GM18867 (cell line): ENCODE data around the gene XYLT2.

ENCODE experiments used
- ATAC-seq: cut with Tn5 transposase; IDR thresholded peaks from one replicate; pipeline ENCODE4 v1.9.1; 2021; ENCODE audit warnings: mild to moderate bottlenecking, moderate library complexity; ENCODE audit not compliant: unreplicated experiment

Gene XYLT2

DNA sequence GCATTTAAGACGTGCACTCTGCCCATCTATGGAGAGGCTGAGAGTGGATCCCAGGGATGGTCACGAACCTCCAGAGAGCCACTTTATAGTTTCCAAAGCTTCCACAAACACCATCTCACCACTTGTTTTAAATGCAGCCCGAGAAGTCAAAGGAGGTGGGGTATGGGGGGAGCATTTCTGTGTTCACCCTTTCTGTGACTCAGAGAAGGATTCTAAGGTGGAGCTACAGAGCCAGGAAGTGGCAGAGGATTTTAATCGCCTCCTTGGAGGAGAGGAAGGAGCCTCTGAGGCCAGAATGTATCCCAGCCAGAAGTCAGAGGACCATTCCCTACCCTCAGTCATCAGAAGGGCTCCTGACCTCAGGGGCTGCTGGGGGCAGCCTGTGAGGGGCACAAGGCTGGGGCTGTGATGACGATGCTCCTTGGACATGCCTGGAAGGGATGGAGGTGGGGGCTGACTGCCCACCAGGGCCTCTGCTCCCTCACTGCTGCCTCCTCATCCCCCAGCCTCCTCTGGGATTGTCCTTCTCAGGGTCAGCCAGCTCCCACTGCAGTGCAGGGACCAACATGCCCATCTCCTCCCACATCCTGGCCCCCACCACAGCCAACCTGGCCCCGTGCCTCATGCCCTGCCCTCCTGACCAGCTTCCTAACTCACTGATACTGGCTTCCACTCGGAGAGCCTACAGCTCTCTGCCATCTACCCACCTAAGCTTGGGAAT is 2.8 kb downstream of the XYLT2 start:
- ATAC-seq = no peak

DNA sequence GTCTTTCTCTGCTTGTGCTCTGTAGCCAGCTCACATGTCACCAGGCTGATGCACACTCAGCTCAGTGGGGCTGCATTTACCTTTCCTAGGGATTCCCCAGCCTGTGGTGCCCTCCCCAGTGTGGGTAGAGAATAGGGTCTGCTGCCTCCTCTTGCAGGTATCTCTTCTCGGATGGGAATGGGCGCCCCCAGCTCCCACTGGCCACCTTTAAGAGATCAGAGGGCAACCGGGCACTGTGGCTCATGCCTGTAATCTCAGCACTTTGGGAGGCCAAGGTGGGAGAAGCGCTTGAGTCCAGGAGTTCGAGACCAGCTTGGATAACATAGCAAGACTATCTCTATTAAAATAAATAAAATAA is 3.3 kb downstream of the XYLT2 start:
- no peak for ATAC-seq

DNA sequence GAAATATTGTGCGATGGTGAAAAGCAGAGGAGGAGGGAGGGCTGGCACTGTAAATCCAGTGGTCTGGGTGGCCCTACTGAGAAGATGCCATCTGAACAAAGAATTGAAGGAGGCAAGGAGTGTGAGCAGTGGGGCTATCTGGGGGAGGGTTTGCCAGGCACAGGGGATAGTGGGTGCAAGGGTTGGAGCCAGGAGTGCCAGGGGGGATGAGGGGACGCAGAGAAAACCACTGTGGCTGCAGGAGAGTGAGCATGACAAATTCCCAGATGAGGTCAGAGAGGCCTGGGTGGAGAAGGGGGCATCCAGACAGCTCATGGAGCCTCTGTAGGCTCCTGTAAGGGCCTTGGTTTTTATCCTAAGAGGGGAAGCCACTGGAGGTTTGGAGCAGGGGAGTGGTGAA is 4.8 kb downstream of the XYLT2 start:
- no peak for ATAC-seq

DNA sequence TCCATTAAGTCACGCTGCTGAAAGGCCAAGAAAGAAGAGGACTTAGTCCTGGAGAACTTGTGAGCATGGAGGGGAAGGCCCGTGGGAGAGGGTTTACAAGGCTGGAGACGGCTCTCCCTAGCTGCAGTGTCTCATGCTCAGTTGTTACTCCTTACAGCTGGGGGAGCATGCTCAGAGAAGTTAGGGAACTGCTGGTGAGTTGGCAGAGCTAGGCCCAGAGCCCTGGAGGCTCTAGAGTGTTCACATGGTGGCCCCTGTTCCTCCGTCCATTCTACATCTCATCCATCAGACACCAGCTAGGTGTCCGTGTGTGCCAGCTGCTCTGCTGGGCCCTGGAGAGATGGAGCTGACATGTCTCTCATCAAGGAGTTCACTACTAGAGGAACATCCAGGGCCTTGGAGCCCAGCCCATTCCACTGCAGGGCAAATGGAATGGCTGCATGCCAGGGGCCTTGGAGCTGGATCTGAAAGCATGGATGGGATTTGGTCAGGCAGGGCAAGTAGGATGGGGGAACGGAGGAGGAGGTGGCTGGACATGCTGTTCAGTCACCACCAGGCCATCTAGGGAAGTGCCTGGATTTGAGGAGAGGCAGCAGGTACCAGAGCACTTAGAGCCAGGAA is 6.3 kb downstream of the XYLT2 start:
- ATAC-seq = no peak

DNA sequence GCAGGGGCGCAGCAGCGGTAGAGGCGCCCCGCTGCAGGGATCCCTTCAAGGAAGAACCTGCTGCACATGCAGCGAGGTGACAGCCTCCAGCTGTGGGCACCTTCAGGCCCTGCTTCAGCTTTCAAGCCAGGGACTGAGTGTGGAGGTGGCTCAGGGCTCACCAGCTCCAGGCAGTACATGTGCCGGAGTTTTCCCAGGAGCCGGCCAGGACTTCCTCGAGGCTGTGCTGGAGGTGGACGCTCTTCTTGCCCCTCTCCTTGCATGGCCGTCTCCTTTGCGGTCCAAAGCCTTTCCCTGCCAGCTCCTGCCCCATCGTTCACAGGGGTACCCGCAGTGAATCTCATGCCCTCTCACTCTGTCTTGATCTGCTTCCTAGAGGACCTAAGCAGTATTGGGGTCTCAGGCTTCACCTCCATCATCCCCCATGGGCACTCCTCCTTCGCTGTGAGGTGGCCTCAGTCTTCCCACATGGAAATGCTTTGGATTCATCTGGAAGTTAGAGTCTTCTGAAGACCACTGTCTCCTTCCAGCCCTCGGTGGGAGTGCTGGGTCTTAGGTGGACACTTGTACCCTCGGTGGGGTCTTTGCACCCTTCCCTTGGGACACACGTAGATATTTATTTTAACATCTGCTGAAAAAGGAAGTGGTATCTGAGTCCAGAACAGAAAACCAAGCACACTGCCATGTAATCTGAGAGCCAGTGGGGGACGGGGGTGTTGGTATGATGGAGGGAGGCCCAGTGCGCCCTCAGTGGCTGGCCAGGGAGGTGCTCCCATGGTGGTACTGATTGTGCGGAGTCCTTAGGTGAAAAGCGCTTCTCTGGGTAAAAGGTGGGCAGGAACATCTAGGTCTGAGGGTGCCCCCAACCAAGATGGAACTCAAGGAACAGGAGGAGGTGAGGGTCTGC is 7.0 kb downstream of the XYLT2 start:
- no peak for ATAC-seq

DNA sequence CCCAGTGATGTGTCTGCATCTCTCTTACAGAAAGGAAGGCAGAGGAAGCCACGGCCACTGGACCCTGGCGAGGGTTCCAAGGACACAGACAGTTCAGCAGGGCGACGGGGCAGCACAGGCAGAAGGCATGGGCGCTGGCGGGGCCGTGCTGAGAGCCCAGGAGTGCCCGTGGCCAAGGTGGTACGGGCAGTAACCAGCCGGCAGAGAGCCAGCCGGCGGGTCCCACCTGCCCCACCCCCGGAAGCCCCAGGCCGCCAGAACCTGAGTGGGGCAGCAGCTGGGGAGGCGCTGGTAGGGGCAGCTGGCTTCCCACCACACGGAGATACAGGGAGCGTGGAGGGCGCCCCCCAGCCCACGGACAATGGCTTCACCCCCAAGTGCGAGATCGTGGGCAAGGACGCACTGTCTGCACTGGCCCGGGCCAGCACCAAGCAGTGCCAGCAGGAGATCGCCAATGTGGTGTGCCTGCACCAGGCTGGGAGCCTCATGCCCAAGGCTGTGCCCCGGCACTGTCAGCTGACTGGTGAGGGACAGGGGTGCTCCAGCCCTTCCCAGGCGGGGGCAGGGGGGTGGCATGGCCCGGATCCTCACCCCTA is 7.8 kb downstream of the XYLT2 start:
- no peak for ATAC-seq

DNA sequence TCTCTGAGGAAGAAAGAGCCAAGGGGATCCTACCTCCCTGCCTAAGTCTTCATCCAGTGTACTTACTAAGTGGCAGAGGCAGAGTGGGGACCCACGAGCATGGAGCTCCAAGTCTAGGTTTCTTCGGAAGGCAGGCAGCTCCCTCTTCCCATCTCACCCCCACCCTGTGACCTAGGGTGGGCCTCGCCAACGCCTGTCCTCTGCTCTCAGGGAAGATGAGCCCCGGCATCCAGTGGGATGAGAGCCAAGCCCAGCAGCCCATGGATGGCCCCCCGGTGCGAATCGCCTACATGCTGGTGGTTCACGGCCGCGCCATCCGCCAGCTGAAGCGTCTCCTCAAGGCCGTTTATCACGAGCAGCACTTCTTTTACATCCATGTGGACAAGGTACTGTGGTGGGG is 8.3 kb downstream of the XYLT2 start:
- ATAC-seq = no peak

DNA sequence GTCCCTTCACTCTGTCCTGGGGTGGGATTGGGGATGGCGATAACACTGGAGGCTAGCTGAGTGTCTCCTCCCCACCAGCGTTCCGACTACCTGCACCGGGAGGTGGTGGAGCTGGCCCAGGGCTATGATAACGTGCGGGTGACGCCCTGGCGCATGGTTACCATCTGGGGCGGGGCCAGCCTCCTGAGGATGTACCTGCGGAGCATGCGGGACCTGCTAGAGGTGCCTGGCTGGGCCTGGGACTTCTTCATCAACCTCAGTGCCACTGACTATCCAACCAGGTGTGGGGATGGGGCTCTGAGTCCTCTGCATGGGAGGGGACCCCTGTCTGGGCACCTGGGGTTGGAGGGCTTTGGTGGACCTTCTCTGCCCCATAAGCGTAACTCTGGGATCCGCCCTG is 8.8 kb downstream of the XYLT2 start:
- ATAC-seq = no peak

DNA sequence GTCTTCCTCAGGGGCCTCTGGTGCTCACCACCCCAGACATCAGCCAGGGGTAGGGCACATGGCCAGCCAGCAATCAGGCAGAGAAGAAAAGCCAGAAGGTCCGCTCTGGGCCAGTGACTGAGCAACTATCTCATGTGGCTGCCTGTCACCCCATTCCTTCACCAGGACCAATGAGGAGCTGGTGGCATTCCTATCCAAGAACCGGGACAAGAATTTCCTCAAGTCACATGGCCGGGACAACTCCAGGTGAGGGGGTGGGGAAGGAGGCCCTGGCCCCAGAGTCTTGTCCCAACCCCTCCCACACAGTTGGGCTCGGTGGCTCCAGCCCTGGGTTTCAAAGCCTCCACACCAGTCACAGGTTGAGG is 9.4 kb downstream of the XYLT2 start:
- ATAC-seq = no peak

DNA sequence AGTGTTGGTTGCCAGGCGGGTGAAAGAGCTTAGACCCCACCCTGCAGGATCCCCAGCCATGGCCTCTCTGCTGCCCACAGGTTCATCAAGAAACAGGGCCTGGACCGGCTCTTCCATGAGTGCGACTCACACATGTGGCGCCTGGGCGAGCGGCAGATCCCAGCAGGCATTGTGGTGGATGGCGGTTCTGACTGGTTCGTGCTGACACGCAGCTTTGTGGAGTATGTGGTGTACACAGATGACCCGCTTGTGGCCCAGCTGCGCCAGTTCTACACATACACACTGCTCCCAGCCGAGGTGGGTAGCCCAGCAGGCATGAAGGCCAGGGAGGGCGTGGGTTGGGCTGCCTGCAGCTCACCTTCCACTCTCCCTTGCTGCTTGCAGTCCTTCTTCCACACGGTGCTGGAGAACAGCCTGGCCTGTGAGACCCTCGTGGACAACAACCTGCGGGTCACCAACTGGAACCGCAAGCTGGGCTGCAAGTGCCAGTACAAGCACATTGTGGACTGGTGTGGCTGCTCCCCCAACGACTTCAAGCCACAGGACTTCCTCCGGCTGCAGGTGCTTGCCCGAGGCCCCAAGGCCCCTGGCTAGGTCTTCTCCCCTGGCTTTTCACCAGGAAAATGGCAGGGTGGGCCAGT is 9.9 kb downstream of the XYLT2 start:
- ATAC-seq = no peak

DNA sequence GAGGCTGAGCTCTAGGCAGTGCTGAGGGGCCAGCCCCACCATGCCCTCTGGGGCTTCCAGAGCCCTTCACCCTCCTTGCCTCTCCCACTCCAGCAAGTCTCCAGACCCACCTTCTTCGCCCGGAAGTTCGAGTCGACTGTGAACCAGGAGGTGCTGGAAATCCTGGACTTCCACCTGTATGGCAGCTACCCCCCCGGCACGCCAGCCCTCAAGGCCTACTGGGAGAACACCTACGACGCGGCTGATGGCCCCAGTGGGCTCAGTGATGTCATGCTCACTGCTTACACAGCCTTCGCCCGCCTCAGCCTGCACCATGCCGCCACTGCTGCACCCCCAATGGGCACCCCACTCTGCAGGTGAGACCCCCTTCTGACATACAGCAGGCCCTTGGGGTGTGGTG is 10.5 kb downstream of the XYLT2 start:
- no peak for ATAC-seq

DNA sequence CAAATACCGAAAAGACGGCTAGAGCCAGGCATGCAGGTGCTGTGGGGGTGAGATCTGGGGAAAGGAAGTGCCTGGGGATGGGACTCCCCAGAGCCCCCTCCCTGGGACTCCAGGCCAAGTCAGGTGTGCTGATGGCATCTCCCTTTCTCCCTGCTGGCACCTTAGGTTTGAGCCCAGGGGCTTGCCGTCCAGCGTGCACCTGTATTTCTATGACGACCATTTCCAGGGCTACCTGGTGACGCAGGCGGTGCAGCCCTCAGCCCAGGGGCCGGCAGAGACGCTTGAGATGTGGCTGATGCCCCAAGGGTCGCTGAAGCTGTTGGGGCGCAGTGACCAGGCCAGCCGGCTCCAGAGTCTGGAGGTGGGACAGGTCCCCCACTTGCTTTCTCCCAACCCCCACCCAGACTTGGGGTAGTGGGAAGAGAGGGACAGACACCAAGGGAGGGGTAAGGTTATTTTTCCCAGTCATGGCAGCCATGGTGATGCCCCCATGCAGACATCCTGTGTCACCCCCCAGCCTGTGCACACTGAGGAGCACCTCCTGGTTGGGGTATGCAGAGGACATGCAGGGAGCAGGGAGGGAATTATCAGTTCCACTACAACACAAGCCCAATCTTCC is 11.1 kb downstream of the XYLT2 start:
- no peak for ATAC-seq

DNA sequence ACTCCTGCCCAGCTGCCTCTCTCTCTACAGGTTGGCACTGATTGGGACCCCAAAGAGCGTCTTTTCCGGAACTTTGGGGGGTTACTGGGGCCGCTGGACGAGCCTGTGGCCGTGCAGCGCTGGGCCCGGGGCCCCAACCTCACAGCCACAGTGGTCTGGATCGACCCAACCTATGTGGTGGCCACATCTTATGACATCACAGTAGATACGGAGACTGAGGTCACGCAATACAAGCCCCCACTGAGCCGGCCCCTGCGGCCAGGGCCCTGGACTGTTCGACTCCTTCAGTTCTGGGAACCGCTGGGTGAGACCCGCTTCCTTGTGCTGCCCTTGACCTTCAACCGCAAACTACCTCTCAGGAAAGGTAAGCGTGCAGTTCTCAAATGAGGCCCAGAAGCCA is 12.3 kb downstream of the XYLT2 start:
- ATAC-seq = no peak

DNA sequence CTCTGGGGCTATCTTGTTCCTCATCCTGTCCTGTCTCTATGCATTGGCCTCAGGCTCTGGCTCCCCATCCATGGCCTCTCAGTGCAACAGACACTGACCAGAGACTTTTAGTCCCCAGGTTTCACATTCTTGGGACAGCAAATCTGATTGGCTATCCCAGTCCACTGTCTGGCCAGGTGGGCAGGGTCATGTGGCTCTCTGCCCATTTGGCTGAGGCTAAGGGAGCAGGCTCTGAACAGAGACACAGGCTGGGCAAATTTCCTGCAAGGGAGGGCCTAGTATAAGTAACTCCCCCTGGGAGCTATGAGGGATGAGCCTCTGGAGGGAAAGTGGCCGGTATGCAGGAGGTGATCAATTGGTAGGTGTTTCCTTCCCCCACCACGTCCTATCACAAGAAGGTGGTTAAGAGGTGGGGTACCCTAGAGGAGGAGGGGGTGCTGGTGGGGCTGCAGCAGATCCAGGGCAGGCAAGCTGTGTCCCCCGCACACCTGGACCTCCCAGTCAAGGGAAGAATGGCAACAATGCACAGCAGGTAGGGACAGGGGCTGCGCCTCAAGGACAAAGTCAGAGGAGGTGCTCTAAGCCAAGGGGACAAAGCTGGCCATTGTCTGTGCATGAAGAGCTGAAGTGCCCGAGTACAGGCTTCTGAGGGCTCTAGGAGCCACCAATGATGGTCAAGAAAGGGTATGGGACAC is 13.2 kb downstream of the XYLT2 start:
- ATAC-seq = no peak

DNA sequence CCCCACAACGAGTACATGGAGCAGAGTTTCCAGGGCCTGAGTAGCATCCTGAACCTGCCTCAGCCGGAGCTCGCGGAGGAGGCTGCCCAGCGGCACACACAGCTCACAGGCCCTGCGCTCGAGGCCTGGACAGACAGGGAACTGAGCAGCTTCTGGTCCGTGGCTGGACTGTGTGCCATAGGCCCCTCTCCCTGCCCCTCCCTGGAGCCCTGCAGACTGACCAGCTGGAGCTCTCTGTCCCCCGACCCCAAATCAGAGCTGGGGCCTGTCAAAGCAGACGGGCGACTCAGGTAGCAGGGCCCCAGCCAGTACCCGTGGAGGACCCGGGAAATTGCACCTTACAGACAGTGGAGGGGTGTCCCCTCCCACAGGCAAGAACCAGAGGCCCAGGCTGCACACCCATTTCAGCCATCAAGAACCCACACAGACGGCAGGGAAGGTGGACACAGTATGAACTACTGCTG is 14.1 kb downstream of the XYLT2 start:
- ATAC-seq = no peak

DNA sequence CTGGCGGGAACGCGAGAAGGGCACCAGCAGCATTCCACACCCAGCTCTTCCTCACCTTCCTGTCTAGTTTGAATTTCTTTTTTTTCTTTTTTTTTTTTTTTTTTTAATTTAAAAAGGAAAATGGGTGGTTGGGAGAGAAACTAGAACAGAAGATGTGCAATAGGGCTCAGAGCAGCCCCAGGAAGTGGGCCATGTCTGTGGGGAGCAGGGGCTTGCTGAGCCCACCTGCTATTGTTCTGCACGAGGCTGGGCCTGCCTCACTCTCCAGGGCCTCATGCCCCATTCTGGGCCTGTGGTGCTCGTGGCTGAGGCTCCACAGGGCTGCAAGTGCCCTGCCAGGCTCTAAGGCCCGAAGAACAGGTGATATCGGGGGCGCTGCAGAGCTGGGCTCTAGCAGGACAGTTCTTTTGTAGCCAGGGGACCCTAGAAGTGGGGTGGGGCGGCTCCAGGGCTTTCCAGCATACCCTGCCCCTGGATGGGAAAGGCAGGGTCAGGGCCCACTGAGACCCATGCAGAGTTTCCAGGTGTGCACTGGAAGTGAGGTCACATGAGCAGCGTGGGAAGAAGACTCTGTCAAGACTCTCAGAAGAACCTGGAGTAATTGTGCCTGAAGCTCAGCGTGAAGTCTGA is 14.7 kb downstream of the XYLT2 start:
- no peak for ATAC-seq

DNA sequence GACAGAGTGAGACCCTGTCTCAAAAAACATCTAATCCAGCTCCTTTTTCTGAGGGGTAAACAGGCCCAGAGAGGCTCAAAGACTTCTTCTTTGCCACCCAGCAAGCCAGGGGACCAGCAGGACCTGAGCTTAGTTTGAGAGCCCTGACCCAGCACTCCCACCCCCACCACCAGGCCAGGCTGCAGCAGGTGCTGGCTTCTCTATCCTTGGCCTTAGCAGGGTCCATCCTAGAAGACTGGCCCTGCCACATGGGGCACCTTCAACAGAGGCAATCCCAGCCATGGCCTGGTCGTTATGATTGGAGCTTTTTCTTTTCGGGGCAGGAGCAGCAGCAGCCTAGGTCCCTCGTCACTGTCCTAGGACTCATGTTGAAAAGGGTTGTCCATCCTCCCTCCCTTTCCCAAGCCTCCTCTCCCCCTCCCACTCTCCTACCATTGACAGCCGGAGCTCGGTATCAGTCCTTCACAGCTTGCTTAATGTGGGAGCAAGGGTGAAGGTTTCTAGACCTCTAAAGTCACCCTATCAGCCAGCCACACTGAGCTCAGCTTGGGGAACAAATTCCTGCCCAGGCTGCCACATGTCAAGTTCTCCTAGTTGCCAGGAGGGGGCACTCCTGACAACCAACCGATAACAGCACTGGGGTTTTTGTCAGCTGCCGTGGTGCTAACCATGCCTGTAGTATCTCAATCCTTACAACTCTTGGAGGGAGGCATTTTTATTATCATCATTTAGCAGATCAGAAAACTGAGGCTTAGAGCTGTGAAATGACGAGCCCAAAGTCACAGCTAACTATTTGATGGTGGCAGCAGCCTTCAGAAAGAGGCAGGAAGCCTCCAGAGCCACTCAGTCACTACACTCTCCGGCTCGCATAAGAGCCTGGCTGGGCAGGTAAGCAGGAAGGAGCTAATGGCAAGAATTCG is 15.9 kb downstream of the XYLT2 start:
- ATAC-seq = no peak

DNA sequence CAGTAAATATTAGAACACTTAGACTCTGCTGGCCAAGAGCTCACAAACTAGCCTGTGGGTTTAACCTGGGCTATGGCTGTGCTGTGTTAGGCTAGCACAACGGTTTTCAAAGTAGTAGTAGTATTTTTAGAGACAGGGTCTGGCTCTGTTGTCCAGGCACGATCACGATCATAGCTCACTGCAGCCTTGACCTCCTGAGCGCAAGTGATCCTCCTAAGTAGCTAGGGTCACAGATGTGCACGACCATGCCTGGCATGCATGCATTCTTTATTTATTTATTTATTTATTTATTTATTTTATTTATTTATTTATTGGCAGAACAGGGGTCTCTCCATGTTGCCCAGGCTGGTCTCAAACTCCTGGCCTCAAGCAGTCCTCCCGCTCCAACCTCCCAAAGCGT is 16.7 kb downstream of the XYLT2 start:
- no peak for ATAC-seq
